ENCODE data around the gene DLX4. TPM values are rescaled to one million over a fixed set of nuclear protein-coding genes. Genes with fewer than 3 reads are reported as not detected.

DLX4 gene
- total RNA-seq, 1 donor from 2014 or later: 1.2 TPM

- Histone ChIP-seq H3K27ac (no peak overlapping the region), H3K36me3 (no peaks in the 10 kb centered on the region), H3K4me1 (peaks cover 46% of the 10 kb centered on the region), H3K27me3 (peaks cover 31% of the 10 kb centered on the region), H3K4me3 (peak overlapping the region; percentile 39 to 53), H3K9me3 (no peaks in the 10 kb centered on the region)
- TF ChIP-seq POLR2A (IDR thresholded peaks at IDR 0.05) (no peak), CTCF (IDR thresholded peaks at IDR 0.05) (no peak), POLR2AphosphoS5 (IDR thresholded peaks at IDR 0.05; ENCODE audit: insufficient read depth in 1 of 2, low read depth in 1 of 2) (no peak)
- intact Hi-C loops (cut with DNase I): no loop called here
- DNase-seq (ENCODE audit: extremely low spot score in 2 of 2): no peak
Observed at GRCh38 chr17:49967621-49968404, 1.2 kb upstream of the DLX4 start.

- no peak for DNase-seq (ENCODE audit: extremely low spot score in 2 of 2)
- Histone ChIP-seq H3K9me3 (no peaks in the 10 kb centered on the region), H3K27ac (no peak overlapping the region), H3K4me1 (peaks cover 46% of the 10 kb centered on the region), H3K36me3 (no peaks in the 10 kb centered on the region), H3K4me3 (peak overlapping the region; percentile 39 to 53), H3K27me3 (peaks cover 32% of the 10 kb centered on the region)
- intact Hi-C loops (cut with DNase I): no loop called here
- TF ChIP-seq CTCF (IDR thresholded peaks at IDR 0.05) (no peak), POLR2A (IDR thresholded peaks at IDR 0.05) (no peak), POLR2AphosphoS5 (IDR thresholded peaks at IDR 0.05; ENCODE audit: insufficient read depth in 1 of 2, low read depth in 1 of 2) (peak in 1 of 2 donors; percentile 2)
Observed at GRCh38 chr17:49968405-49969133, 421 bp upstream of the DLX4 start.

- H3K4me1 ChIP-seq: peaks cover 33% of the 10 kb centered on the region
- peak overlapping the region in 1 of 2 donors; percentile 53 for H3K4me3 ChIP-seq
- H3K36me3 ChIP-seq: no peaks in the 10 kb centered on the region
- H3K27me3 ChIP-seq: peaks cover 28% of the 10 kb centered on the region
- H3K27ac ChIP-seq: no peak overlapping the region
- no peak for DNase-seq (ENCODE audit: extremely low spot score in 2 of 2)
- intact Hi-C loops (cut with DNase I): no loop called here
- TF ChIP-seq POLR2AphosphoS5 (IDR thresholded peaks at IDR 0.05; ENCODE audit: insufficient read depth in 1 of 2, low read depth in 1 of 2) (no peak), CTCF (IDR thresholded peaks at IDR 0.05) (no peak), POLR2A (IDR thresholded peaks at IDR 0.05) (no peak)
- no peaks in the 10 kb centered on the region for H3K9me3 ChIP-seq
Observed at GRCh38 chr17:49969795-49970389, 902 bp downstream of the DLX4 start.

- peaks cover 28% of the 10 kb centered on the region for H3K27me3 ChIP-seq
- DNase-seq (ENCODE audit: extremely low spot score in 2 of 2): no peak
- no peak overlapping the region for H3K4me3 ChIP-seq
- TF ChIP-seq CTCF (IDR thresholded peaks at IDR 0.05): no peak
- H3K36me3 ChIP-seq: no peaks in the 10 kb centered on the region
- intact Hi-C loops (cut with DNase I): no loop called here
- H3K9me3 ChIP-seq: no peaks in the 10 kb centered on the region
- peaks cover 28% of the 10 kb centered on the region for H3K4me1 ChIP-seq
- H3K27ac ChIP-seq: no peak overlapping the region
Observed at GRCh38 chr17:49970498-49970897, 1.5 kb downstream of the DLX4 start.

All from vagina (tissue), 2 donors.